GM18870 (cell line): ENCODE data around the gene CEP250.
"Not testable (repeated sequence)": the region's sequence is repeated elsewhere in the genome, so short reads cannot be mapped to it uniquely, and the experiment has no call there.

Experiments used
- ATAC-seq: cut with Tn5 transposase; IDR thresholded peaks from one replicate; pipeline ENCODE4 v1.9.1; 2021; ENCODE audit warnings: moderate library complexity; ENCODE audit not compliant: unreplicated experiment

CEP250 gene

GRCh38 chr20:35517125-35517524, 61.7 kb downstream of the CEP250 start:
- no peak for ATAC-seq

DNA sequence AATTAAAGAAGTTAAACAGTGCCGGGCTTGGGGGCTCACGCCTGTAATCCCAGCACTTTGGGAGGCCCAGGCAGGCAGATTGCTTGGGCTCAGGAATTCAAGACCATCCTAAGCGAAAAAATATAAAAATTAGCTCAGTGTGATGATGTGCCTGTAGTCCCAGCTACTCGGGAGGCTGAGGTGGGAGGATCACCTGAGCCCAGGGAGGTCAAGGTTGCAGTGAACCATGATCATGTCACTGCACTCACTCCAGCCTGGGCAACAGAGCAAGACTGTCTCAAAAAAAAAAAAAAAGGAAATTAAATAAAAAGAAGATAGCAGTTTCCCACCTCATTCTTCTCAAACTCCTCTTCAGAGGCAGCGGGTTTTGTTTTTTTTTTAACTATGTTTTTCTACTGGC, 62.4 kb downstream of the CEP250 start:
- not testable (repeated sequence) for ATAC-seq

- no peak for ATAC-seq
Observed at GRCh38 chr20:35518955-35519354, 63.6 kb downstream of the CEP250 start.

- no peak for ATAC-seq
Observed at GRCh38 chr20:35523298-35523888, 68.0 kb downstream of the CEP250 start.

DNA sequence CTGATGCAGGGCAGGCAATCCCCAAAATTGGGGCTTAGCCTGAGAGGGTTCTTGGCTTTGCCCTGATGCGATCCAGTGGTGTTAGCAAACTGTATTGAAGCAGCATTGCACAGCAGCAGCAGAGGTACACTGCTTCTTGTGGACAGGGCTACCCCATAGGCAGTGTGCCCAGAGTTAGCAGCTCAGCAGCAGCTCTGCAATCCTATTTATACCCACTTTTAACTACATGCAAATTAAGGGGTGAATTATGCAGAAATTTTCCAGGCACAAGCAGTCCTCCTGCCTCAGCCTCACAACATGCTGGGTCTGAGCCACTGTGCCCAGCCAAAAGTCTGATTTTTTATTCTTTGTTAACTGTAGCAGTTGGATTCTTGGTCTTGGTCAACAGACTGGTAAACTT, 70.2 kb downstream of the CEP250 start:
- ATAC-seq: no peak

- no peak for ATAC-seq
Observed at GRCh38 chr20:35527122-35527769, 71.8 kb downstream of the CEP250 start.

GRCh38 chr20:35529552-35529951, 74.2 kb downstream of the CEP250 start, which contains the start of gene C20orf173:
Gene C20orf173 (minus strand): TSS chr20:35529652. CDS start chr20:35529373, 279 bp downstream.
- ATAC-seq: no peak

- no peak for ATAC-seq
Observed at GRCh38 chr20:35539756-35540212, 84.4 kb downstream of the CEP250 start.

DNA sequence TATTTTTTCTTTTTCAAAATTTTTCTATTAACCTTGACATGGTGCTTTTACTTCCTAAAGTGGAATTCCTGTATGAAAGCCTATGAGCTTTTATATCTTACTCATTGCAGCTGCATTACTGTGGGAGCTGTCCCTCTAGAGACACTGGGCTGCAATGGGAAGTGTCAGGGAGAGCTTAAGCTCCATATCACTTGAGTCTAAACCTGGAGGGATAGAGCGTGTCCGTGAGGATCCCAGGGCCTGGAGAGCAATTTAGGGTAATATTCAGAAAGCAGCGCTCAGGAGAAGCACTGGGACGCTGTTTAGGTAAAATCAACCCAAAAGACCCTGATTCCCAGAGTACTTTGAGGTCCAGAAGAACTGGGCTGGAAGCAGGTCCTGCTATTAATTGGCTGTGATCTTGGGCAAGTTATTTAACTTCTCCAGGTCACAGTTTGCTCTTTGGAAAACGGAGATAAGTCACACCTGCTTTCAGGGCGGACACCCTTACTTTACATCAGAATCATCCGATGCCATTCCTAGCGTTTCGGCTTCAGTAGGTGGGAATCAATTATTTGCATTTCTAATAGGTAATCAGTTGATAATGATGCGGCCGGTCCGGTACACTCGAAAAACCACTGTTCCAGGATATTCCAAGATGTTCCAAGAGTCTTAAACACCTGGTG, 85.9 kb downstream of the CEP250 start:
- no peak for ATAC-seq

GRCh38 chr20:35541783-35542662, 86.6 kb downstream of the CEP250 start, which contains the start of gene ERGIC3:
Gene ERGIC3 (plus strand): TSS chr20:35542078. CDS start chr20:35542098, 20 bp downstream.
- ATAC-seq: peak; percentile 78

DNA sequence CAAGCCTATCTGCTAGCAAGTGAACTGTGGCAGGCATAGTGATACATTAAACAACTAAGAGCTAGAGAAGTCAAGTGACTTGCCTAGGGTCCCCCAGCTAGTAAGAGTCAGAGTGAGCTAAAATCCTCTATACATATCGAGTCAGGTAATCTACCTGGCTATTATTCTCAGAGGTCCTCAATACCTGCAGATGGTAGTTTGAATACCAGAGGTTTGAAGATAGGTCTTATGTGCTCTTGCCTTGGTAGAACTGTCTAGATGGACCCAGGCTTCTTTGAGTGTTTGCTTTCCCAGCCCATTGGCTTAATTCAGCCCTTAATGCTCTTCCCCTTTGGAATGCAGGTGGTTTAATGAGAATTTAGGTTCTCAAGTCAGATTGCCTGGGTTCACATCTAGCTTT, 87.6 kb downstream of the CEP250 start:
- no peak for ATAC-seq

- no peak for ATAC-seq
Observed at GRCh38 chr20:35544436-35544835, 89.0 kb downstream of the CEP250 start.

DNA sequence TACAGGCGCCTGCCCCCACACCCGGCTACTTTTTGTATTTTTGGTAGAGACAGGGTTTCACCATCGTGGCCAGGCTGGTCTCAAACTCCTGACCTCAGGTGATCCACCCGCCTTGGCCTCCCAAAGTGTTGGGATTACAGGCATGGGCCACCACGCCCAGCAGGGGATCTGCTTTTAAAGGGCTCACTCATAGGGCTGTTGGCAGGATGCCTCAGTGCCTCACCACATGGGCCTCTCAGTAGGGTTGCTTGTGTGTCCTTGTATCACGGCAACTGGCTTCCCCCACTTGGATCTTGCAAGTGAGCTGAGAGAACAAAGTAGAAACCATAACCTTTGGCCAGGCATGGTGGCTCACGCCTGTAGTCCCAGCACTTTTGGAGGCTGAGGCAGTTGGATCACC, 89.5 kb downstream of the CEP250 start:
- ATAC-seq: not testable (repeated sequence)

GRCh38 chr20:35546127-35546526, 90.7 kb downstream of the CEP250 start:
- no peak for ATAC-seq

- ATAC-seq: no peak
Observed at GRCh38 chr20:35547329-35547728, 91.9 kb downstream of the CEP250 start.

GRCh38 chr20:35551503-35551902, 96.1 kb downstream of the CEP250 start:
- no peak for ATAC-seq

DNA sequence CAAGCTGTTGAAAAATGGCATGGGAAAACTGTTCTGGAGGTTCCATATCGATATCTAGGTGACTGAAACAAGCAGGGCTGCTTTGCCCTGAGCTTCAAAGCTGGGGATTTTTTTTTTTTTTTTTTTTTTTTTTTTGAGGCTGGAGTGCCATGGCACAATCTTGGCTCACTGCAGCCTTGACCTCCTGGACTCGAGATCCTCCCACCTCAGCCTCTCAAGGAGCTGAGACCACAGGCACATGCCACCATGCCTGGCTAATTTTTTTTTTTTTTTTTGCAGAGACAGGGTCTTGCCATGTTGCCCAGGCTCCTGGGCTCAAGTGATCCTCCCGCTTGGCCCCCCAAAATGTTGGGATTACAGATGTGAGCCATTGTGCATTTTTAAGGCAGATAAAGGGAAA, 97.5 kb downstream of the CEP250 start:
- no peak for ATAC-seq

- not testable (repeated sequence) for ATAC-seq
Observed at GRCh38 chr20:35555461-35555860, 100.1 kb downstream of the CEP250 start.

DNA sequence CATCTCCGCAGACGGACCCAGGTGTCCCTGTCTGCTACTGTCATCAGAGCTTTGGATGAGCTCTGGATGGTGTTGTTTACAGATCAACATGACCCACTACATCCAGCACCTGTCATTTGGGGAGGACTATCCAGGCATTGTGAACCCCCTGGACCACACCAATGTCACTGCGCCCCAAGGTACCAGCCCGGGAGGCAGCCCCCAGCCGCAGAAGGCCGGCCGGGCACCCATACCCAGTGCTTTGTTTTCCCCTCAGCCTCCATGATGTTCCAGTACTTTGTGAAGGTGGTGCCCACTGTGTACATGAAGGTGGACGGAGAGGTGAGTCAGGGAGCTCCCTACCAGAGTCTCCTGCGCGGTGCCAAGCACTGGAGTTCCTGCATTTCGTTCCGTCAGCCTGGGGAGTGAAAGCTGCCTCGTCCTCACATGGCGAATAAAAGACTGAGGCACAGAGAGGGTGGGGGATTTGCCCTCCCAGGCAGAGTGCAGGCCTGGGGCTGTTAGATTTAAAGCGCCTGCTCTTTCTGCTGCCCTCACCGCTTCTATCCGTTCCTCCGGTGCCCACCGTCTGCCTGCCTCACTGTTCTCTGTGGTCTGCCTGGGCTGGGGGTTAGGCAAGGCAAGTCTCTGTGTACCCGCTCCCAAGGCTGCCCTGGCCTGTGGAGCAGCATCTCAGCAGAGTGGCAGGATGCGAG, 100.7 kb downstream of the CEP250 start:
- ATAC-seq: no peak

DNA sequence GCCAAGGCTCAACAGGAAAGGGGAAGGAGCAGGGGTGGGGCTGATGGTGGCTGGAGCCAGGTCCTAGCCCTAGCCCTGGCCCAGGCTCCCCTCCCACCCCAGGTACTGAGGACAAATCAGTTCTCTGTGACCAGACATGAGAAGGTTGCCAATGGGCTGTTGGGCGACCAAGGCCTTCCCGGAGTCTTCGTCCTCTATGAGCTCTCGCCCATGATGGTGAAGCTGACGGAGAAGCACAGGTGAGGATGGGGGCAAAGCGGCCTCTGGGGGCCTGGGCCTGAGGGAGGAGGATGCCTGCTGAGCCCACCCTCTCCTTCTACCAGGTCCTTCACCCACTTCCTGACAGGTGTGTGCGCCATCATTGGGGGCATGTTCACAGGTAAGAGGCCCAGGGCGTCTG, 101.5 kb downstream of the CEP250 start:
- ATAC-seq: no peak
